ENCODE measurements around the gene RALGAPB.

RALGAPB gene

DNA sequence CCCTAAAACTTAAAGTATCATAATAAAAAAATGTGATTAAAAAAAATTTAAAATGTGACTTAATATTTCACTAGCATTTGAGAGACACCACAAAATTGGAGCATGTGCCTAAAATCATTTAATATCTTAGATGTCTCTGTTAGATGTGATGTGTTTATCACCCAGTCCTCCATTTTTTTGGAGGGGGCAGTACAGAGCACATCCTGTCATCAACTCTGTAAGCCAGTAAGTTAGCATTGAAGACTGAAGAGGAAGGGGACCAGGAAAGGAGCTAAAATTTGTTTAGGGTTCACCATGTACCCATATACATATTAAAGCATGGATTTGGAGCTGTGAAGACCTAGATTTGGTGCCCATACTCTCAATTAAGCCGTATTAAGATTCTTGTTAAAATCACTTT lies 77.6 kb downstream of the RALGAPB start:
- DNase-seq, result no peak

DNA sequence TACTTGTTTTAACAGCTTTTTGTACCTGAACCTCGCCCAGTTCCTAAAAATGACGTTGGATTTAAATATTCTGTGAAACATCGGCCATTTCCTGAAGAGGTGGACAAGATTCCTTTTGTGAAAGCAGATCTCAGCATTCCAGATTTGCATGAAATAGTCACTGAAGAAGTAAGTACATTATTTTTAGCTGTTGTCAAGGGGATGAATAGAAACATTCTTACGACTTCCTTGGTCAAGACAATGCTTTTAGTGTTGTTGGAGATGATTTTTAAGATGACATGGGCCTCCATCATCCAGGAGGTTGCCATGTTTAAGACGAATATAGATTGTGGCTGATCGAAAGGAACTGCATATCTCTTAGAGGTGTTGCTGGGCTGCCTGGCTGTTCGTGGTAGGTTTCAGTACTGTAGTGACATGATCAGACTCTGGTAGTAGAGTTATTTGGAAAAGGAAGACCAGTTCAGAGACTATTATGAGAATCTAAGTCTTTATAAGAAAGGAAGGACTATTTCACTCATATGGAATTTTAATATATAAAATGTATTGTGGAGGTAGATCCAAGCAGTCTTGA lies 78.5 kb downstream of the RALGAPB start:
- DNase-seq, result no peak

- DNase-seq, result no peak
Observed at GRCh38 chr20:38554986-38555385, 82.3 kb downstream of the RALGAPB start.

DNA sequence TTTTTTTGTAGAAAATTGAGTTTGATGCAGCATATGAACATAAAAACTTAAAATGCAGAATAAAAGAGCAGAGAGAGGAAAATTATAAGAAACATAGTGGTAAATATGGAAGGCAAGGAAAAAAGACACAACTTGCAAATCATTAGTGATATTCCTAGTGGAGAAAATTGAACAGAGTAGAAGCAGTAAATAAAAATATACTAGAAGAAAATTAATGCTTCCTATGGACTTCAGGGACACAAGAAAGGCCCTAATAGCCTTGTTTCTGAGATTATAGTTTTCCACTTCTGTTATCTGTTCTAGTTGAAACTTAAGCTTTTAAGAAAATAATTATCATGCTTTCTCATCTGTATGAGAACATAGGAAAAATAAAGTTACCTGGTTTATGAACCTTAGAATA lies 82.8 kb downstream of the RALGAPB start:
- DNase-seq, result no peak

- DNase-seq, result no peak
Observed at GRCh38 chr20:38557174-38557573, 84.5 kb downstream of the RALGAPB start.

DNA sequence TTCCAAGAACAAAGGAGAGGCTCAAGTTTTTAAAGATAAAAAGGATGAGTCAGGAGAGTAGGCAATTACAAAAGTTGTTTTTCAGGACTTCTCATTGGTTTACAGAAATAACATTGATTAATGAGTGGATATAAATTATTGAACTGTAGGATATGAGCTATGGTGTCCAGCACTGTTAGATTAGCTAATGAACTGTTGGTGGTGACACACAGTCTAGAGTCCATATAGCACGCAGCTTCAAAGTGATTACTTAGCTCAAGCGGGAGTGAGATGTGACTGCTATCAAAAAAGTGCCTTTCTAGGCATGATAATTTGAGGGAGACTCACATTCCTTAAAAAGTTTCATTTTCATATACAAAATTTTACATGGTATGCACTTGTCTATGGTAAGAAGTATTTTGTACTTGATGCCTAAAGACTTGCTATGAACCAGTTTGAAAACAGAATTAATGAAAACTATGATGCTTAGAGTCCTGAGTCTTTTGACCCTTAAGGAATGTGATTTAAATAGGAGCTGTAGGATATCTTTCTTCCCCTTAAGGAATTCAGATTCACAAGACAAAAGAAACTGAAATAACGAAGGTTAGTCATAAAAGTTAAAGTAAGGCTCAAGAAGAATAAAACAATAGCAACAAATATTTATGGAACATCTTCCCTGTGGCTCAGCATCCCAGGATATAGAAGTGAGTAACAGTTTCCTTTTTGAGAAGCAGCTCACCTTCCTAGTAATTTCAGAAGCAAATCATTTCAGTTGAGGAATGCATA lies 86.1 kb downstream of the RALGAPB start:
- no peak for DNase-seq

GRCh38 chr20:38559764-38560163 lies 87.1 kb downstream of the RALGAPB start:
- DNase-seq, result no peak

- DNase-seq, result no peak
Observed at GRCh38 chr20:38563802-38564431, 91.3 kb downstream of the RALGAPB start.

- no peak for DNase-seq
Observed at GRCh38 chr20:38564680-38565079, 92.0 kb downstream of the RALGAPB start.

DNA sequence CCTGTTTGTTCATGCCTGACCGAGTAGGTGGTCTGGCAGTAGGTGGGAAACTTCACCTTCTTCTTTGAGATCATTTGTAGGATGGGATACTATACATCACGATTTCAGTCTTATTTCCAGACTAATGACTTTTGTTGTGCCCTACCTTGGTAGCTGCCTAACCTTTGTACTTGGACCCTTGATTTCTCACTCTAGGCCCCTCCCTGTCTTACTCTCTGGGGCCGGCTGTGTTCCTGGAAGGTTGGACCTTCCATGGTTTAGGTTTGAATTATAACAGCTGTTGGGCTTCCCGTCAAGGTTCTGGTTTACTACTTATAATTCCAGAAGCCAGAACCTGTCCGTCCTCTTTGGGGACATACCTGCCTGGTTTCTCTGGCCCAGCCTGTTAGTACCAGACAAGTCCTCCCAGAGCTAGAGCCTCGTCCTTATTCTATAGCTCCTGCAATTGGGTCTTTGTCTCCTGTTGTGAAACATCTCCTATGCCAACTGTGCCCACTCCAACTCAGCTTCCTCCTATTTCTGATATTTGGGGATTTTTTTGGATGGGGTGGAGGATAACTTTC lies 93.5 kb downstream of the RALGAPB start:
- DNase-seq, result no peak

DNA sequence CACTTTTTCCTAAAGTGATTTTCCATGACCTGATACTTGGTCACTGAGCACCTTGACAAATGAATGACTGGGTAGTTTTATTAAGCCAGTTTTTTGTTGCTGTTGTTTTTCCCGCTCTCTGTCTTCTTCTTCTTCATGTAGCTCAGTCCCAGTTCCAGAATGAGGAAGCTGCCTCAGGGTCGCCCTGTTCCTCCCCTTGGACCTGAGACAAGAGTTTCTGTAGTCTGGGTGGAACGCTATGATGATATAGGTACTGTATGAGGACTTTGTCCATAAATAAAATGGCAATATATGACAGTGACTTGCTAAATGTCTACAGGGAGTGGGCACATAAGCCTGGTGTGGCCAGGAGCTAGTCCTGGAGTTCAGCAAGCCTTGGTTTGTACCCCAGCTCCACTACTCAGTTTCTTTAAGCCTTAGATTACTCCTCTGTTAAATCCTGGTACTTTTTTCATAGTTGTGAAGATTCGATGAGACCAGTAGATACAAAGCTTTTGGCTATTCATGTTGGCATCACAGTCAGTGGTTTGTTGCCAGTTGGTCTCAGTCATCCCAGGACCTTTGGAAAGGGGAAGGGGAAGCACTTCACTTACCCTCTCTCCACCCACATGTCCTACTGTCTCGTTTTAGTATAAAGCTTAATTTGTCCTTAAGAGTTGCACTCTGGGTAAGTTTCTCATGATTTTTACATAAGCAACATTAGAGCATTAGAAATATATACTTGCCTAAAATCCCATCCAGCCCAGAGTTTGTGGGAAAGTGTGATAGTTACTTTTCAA lies 97.3 kb downstream of the RALGAPB start:
- DNase-seq, result no peak

- DNase-seq, result no peak
Observed at GRCh38 chr20:38573413-38573812, 100.8 kb downstream of the RALGAPB start.

DNA sequence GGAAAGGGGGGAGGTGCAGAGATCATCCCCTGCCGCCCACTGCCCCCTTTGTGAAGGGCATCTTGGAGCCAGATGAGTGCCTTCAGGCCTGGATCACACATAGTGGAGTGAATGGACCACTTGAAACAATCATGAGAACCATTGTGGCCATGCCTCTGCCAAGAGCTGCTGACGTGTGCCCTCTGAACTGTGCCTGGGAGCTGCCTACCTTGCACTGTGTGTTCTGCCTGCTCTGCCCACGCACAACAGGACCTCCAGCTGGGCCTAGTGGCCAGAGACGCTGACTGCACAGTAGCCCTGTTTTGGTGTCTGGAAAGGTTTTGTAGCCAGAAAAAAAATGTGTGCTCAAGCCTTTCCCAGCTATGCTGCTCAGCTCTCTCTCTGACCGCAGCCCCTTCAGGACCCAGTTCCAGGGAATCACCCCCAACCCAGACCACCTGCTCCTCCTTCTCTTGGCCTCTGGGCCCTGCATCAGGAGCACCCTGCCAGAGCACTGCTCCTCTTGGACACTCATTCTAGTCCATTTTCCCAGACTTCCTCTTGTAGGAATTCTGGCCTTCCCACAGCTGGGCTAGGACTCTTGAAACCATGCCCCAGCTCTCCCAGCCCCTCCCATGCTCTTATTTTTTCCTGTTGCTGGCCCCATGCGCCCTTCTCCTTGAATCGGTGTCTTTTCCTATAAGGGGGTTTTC lies 106.7 kb downstream of the RALGAPB start:
- DNase-seq, result no peak

GRCh38 chr20:38579921-38580320 lies 107.3 kb downstream of the RALGAPB start:
- DNase-seq, result no peak

DNA sequence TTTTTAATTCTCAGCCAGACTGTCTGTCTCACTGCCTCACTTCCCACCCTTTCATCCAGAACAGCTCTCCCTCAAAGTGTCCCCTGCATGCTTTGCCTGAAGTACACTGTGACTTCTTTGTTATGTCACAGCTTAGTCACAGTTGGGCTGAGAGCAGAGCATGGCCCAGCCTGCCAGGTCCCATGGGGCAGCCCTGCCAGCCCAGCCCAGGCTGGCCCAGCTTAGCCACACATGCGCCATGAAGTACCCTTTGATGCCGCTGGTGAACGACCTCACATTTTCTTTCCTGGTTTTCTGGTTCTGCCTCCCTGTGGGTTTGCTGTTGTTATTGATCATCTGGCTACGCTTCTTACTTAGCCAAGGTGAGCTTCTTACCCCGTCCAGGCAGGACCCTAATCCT lies 108.4 kb downstream of the RALGAPB start, which contains the start of gene ADIG:
TSS of gene ADIG (plus strand) at position 185 of the 400 bp plus-strand sequence. CDS start at position 239, 54 bp downstream.
- no peak for DNase-seq

DNA sequence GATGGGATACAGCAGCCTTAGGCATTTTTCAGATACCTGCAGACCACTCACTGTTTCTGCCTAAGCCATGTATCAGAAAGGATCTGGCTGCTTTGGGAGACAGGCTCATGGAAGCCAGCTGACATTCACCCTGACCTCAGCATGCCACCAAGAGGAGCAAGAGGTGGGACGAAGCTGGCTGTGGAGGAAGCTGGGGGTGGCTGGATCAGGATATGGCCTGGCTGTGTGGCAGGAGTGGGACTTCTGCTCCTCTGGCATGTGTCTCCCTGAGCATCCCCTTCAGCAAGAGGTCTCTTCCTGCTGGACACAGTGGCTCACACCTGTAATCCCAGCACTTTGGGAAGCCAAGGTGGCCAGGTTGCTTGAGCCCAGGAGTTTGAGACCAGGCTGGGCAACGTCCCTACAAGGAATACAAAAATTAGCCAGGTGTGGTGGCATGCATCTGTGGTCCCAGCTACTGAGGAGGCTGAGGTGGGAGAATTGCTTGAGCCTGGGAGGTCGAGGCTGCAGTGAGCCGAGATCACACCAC lies 109.3 kb downstream of the RALGAPB start:
- no peak for DNase-seq

GRCh38 chr20:38583306-38583705 lies 110.7 kb downstream of the RALGAPB start:
- no peak for DNase-seq

GRCh38 chr20:38584099-38584763 lies 111.6 kb downstream of the RALGAPB start:
- DNase-seq, result no peak

DNA sequence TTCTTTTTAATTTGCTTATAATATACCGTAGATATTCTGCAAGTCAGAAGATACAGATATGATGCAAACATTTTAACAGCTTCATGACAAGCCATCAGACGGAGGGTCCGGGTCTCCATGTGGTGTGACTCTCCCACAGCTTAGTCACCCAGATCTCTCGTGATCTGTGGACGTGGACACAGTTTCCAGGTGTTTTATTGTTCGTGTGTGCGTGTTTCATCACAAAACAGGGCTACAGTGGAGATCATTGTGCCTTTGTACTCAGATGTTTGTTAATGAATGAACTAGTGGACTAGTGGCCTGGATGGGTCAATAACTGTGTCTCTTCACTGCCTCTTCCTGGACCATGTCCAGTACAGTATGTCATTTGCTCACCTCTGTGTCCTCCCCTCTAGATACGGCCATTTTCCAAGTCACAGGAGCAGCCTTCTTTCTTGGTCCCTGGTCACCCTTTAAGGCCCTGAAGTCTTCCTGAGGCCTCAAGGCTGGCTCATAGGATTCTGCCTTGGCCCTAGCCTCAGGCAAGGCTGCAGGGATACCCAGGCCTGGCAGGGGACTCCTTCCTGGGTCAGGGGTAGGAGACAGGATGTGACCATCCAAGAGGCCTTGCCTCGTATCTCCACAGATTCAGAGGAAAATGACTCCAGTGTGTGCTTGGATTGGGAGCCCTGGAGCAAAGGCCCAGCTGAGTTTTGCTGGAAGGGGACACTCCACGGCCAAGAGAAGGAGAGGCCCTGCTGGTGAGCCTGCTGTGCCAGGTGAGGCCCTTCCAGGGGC lies 112.9 kb downstream of the RALGAPB start:
- DNase-seq, result no peak

DNA sequence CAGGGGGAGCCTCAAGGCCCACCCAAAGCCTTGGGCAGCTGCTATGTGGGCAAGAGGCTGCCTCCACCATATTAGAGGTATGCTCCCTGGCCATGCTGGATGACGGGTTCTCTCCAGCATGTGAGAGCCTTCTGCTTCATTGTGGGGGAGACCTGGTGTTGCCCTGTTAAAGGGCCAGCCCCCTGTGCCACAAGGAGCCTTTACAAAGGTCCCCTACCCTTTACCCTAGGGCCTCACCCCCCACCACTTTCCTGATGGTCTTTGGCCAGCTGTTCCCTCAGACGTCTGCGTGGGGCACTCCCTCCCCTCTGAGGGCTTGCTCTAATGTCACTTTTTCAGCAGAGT lies 113.5 kb downstream of the RALGAPB start:
- no peak for DNase-seq

- DNase-seq, result no peak
Observed at GRCh38 chr20:38588303-38588702, 115.7 kb downstream of the RALGAPB start.
